Measurements from ENCODE around the gene SOX5. TPM values are rescaled to one million over a fixed set of nuclear protein-coding genes. Genes with fewer than 3 reads are reported as not detected.

The SOX5 gene
- total and polyA plus RNA-seq, 2 donors (not counting 1 experiment from before 2014, with no cell fraction given), result 9.2 to 32.0 TPM

DNA sequence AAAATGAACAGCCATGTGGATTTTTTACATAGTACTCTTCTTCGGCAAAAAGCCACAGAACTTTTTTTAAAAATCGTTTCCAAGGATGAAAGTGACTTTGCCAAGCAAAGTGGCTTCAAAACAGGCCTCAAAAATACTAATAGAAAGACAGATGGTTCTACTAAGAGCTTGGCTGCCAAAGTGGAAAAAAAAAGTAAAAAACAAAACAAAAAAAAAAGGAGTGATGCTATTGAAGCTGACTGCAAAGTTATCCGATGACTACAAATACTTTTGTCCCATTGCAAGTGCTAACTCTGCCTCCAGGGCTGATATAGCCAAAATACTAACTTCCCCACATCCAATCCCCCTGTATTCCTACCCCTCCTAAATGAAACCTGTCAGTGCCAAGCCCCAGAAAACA, 277.6 kb downstream of the SOX5 start:
- Histone ChIP-seq H4K20me1 (ENCODE audit: control insufficient read depth, extremely low read depth, insufficient read depth, low read length) (no peaks in the 10 kb centered on the region), H3K36me3 (ENCODE audit: control insufficient read depth, insufficient read depth, low read length) (no peaks in the 10 kb centered on the region), H3K9me3 (ENCODE audit: control insufficient read depth, insufficient read depth, low read depth, low read length) (no peaks in the 10 kb centered on the region), H3K9ac (ENCODE audit: insufficient read depth, low read length) (no peak overlapping the region), H3K4me2 (ENCODE audit: extremely low read depth, insufficient read depth, low read length) (no peak overlapping the region), H3K27me3 (ENCODE audit: control insufficient read depth, insufficient read depth, low read length) (no peaks in the 10 kb centered on the region), H3K4me3 (replicated peaks in 1 of 4; ENCODE audit: control extremely low read depth in 1 of 4, insufficient read depth in 1 of 4, low read depth in 3 of 4, low read length in 4 of 4) (no peak overlapping the region), H3K27ac (ENCODE audit: insufficient read depth, low read length) (no peak overlapping the region), H2AFZ (ENCODE audit: low read length) (no peak overlapping the region), H3K79me2 (ENCODE audit: control insufficient read depth, insufficient read depth, low read length) (no peaks in the 10 kb centered on the region), H3K4me1 (ENCODE audit: control insufficient read depth, extremely low read depth, insufficient read depth, low read length) (no peaks in the 10 kb centered on the region)
- no peak for TF ChIP-seq EZH2 (IDR thresholded peaks at IDR 0.05; ENCODE audit: low read length, missing control alignments)
- TF ChIP-seq, protein P1, sequence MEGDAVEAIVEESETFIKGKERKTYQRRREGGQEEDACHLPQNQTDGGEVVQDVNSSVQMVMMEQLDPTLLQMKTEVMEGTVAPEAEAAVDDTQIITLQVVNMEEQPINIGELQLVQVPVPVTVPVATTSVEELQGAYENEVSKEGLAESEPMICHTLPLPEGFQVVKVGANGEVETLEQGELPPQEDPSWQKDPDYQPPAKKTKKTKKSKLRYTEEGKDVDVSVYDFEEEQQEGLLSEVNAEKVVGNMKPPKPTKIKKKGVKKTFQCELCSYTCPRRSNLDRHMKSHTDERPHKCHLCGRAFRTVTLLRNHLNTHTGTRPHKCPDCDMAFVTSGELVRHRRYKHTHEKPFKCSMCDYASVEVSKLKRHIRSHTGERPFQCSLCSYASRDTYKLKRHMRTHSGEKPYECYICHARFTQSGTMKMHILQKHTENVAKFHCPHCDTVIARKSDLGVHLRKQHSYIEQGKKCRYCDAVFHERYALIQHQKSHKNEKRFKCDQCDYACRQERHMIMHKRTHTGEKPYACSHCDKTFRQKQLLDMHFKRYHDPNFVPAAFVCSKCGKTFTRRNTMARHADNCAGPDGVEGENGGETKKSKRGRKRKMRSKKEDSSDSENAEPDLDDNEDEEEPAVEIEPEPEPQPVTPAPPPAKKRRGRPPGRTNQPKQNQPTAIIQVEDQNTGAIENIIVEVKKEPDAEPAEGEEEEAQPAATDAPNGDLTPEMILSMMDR (conservative IDR thresholded peaks at IDR 0.05 in 1 of 2, IDR thresholded peaks at IDR 0.05 in 1 of 2; ENCODE audit: low read depth in 1 of 2, low read length in 2 of 2), result no peak
- no peak for DNase-seq (ENCODE audit: low read depth in 2 of 2)

DNA sequence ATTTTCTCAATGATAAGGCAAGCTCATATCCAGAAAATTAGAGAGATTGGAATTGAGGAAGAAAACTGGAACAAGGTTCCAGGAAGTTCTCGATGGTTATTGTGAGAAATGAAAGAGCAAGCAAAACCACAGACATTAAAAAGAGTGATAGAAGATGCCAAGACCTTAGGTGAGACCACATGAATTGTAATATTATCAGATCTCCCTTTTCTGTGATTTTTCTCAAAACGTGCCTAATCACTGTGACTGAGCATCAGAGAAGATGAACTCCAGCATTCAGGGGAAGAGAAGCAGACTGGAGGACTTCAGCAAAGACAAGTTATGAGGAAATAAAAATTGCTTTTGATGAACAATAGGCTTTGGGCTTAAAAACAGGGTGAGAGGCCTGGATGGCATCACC, 278.8 kb downstream of the SOX5 start:
- no peak overlapping the region for H3K9ac ChIP-seq (ENCODE audit: insufficient read depth, low read length)
- no peak overlapping the region for H3K4me2 ChIP-seq (ENCODE audit: extremely low read depth, insufficient read depth, low read length)
- no peaks in the 10 kb centered on the region for H3K4me1 ChIP-seq (ENCODE audit: control insufficient read depth, extremely low read depth, insufficient read depth, low read length)
- H4K20me1 ChIP-seq (ENCODE audit: control insufficient read depth, extremely low read depth, insufficient read depth, low read length), result no peaks in the 10 kb centered on the region
- no peak overlapping the region for H3K4me3 ChIP-seq (replicated peaks in 1 of 4; ENCODE audit: control extremely low read depth in 1 of 4, insufficient read depth in 1 of 4, low read depth in 3 of 4, low read length in 4 of 4)
- no peak for DNase-seq (ENCODE audit: low read depth in 2 of 2)
- H3K9me3 ChIP-seq (ENCODE audit: control insufficient read depth, insufficient read depth, low read depth, low read length), result no peaks in the 10 kb centered on the region
- H3K79me2 ChIP-seq (ENCODE audit: control insufficient read depth, insufficient read depth, low read length), result no peaks in the 10 kb centered on the region
- no peak overlapping the region for H3K27ac ChIP-seq (ENCODE audit: insufficient read depth, low read length)
- H2AFZ ChIP-seq (ENCODE audit: low read length), result no peak overlapping the region
- H3K36me3 ChIP-seq (ENCODE audit: control insufficient read depth, insufficient read depth, low read length), result no peaks in the 10 kb centered on the region
- H3K27me3 ChIP-seq (ENCODE audit: control insufficient read depth, insufficient read depth, low read length), result no peaks in the 10 kb centered on the region
- no peak for TF ChIP-seq EZH2 (IDR thresholded peaks at IDR 0.05; ENCODE audit: low read length, missing control alignments)
- TF ChIP-seq, protein P1 (conservative IDR thresholded peaks at IDR 0.05 in 1 of 2, IDR thresholded peaks at IDR 0.05 in 1 of 2; ENCODE audit: low read depth in 1 of 2, low read length in 2 of 2), result no peak

DNA sequence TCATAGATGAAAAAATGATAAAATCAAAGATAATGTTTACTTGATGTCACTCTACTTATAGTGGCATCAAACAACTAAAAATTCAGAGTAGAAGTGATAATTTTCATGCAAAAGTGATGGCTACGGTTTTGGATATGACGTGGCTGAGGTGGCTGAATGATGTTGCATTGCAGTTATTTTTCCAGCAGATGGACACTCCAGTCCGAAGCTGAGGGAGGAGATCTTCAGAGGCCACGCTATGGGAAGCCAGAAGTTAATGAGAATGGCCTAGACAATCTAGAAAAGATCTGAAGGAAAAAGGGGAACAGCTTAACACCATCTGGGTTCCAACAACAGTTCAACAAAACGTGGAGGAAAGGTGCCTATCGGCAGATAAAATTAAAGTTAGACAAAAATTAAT, 279.8 kb downstream of the SOX5 start:
- TF ChIP-seq EZH2 (IDR thresholded peaks at IDR 0.05; ENCODE audit: low read length, missing control alignments), result no peak
- TF ChIP-seq, protein P1 (conservative IDR thresholded peaks at IDR 0.05 in 1 of 2, IDR thresholded peaks at IDR 0.05 in 1 of 2; ENCODE audit: low read depth in 1 of 2, low read length in 2 of 2), result no peak
- Histone ChIP-seq H3K27ac (ENCODE audit: insufficient read depth, low read length) (no peak overlapping the region), H3K79me2 (ENCODE audit: control insufficient read depth, insufficient read depth, low read length) (no peaks in the 10 kb centered on the region), H3K4me1 (ENCODE audit: control insufficient read depth, extremely low read depth, insufficient read depth, low read length) (no peaks in the 10 kb centered on the region), H3K4me3 (replicated peaks in 1 of 4; ENCODE audit: control extremely low read depth in 1 of 4, insufficient read depth in 1 of 4, low read depth in 3 of 4, low read length in 4 of 4) (no peak overlapping the region), H3K9me3 (ENCODE audit: control insufficient read depth, insufficient read depth, low read depth, low read length) (no peaks in the 10 kb centered on the region), H3K9ac (ENCODE audit: insufficient read depth, low read length) (no peak overlapping the region), H3K36me3 (ENCODE audit: control insufficient read depth, insufficient read depth, low read length) (no peaks in the 10 kb centered on the region), H2AFZ (ENCODE audit: low read length) (no peak overlapping the region), H4K20me1 (ENCODE audit: control insufficient read depth, extremely low read depth, insufficient read depth, low read length) (no peaks in the 10 kb centered on the region), H3K4me2 (ENCODE audit: extremely low read depth, insufficient read depth, low read length) (no peak overlapping the region), H3K27me3 (ENCODE audit: control insufficient read depth, insufficient read depth, low read length) (no peaks in the 10 kb centered on the region)
- DNase-seq (ENCODE audit: low read depth in 2 of 2), result no peak
